Heart right ventricle (tissue), 16 donors: ENCODE data around the gene CCDC90B. TPM values are rescaled to one million over a fixed set of nuclear protein-coding genes. Genes with fewer than 3 reads are reported as not detected.

Source experiments
- ATAC-seq, 8 donors: fragments of 200-7000 bp; cut with Tn5 transposase; one replicate each; pipeline ENCODE4 v1.9.1; 2020; ENCODE audit warnings: mild to moderate bottlenecking in 8 of 8, moderate library complexity in 8 of 8, moderate number of reproducible peaks in 1 of 8
- DNase-seq, 2 donors: peaks; one replicate each; pipeline ENCODE4 v3.0.0-alpha.2; 2020
- H3K27ac ChIP-seq, 10 donors: fragments of 200-600 bp; sonication (generic) in 2 of 10; one replicate each; pipeline versions ENCODE4 v1.5.0 to v1.8.0; 2020 to 2022; ENCODE audit warnings: mild to moderate bottlenecking in 3 of 10
- H3K27me3 ChIP-seq, 7 donors: fragments of 200-600 bp; one replicate each; pipeline ENCODE4 v1.8.0; 2021 to 2022; ENCODE audit warnings: mild to moderate bottlenecking in 2 of 7
- H3K36me3 ChIP-seq, 9 donors: fragments of 200-600 bp; sonication (generic) in 1 of 9; one replicate each; pipeline versions ENCODE4 v1.5.0 to v1.8.0; 2020 to 2022; ENCODE audit warnings: mild to moderate bottlenecking in 2 of 9
- H3K4me1 ChIP-seq, 9 donors: fragments of 200-600 bp; sonication (generic) in 1 of 9; one replicate each; pipeline versions ENCODE4 v1.5.0 to v1.8.0; 2020 to 2022; ENCODE audit warnings: mild to moderate bottlenecking in 4 of 9
- H3K4me3 ChIP-seq, 10 donors: fragments of 200-600 bp; sonication (generic) in 2 of 10; one replicate each; pipeline versions ENCODE4 v1.5.0 to v1.8.0; 2020 to 2022; ENCODE audit warnings: mild to moderate bottlenecking in 7 of 10, moderate library complexity in 2 of 10
- H3K9me3 ChIP-seq, 11 donors: fragments of 200-600 bp in 10 of 11; sonication (generic) in 2 of 11; one replicate each; pipeline versions ENCODE4 v1.5.0 to v1.8.0; 2013 to 2022; ENCODE audit warnings: mild to moderate bottlenecking in 2 of 11, control low read depth in 1 of 11, moderate library complexity in 1 of 11
- WGBS, 2 donors: extraction: QIAGEN DNeasy Blood & Tissue Kit; methylation state at CpG; one replicate each; pipeline ENCODE4 v1.1.7; 2013; ENCODE audit warnings: inconsistent platforms in 1 of 2; 5-methylcytosine and 5-hydroxymethylcytosine counted together
- intact Hi-C, 10 donors: fragments of 100-400 bp; cut with DNase I; formaldehyde crosslinking; loops; one replicate each; pipeline versions ENCODE4 v1.11.1 to v1.14.2; 2022
- polyA plus RNA-seq, 2 donors: library from polyadenylated mRNA; stranded (reverse); fragments of 200-250 nt; gene quantifications; one replicate each; pipeline ENCODE4 v1.2.3, GENCODE V29; 2013
- total RNA-seq, 10 donors: library from RNA; stranded (reverse); fragmentation: NEBNext Ultra II Directional in 3 of 10; extraction: Animal tissue kit (Norgen Biotek cat#: 25700) in 3 of 10; gene quantifications; one replicate each; pipeline versions ENCODE4 v1.2.1 to v1.2.4, GENCODE V29; 2021 to 2023
- TF ChIP-seq, protein P1 (sequence below), 9 donors: fragments of 200-600 bp; sonication (generic) in 2 of 9; IDR thresholded peaks; one replicate each; pipeline versions ENCODE4 v1.5.0 to v1.8.0; 2021 to 2022; ENCODE audit warnings: antibody characterized with exemption in 9 of 9, mild to moderate bottlenecking in 5 of 9, moderate library complexity in 1 of 9
- donor health status: Arrhythmogenic right ventricular cardiomyopathy.
- donor health status: ischemic (EF 13 %, LVEDD 7.1; RV severe dilation, severe dysfunction).
- donor health status: healthy with polysubstance abuse.
- donor health status: DM: no; HTN: yes; CAD: no.
- donor health status: DM: no; HTN: no; CAD: no.
- donor health status: ischemic (EF 25% LVEDD 6.9; RV normal size, moderate dysfunction).
- donor health status: ischemic (EF 25% LVEDD 5.7; RV mildly dilated, moderate dysfunction).
- donor health status: healthy.
- donor health status: DM: yes; HTN: yes; CAD: no.
- donor health status: Ischemic cardiomyopathy.
- donor health status: ischemic (EF 35%, LVEDD 5.7; RV mildly dilated, moderate dysfunction).
- donor health status: nonischemic (EF 11% LVEDD 7.7; RV severe dilation, severe dysfunction).
- donor health status: DM: yes; HTN: yes; CAD: no.
- donor health status: PGD.
- donor health status: ischemic (EF 29% LVEDD 5.4; RV normal size, mild dysfunction).
- donor health status: nonischemic (EF 23%, LVEDD 6.1; RV moderate dilation, normal function).

The CCDC90B gene
- total and polyA plus RNA-seq, 12 donors, result 14.7 to 34.3 (median 27.0) TPM

DNA sequence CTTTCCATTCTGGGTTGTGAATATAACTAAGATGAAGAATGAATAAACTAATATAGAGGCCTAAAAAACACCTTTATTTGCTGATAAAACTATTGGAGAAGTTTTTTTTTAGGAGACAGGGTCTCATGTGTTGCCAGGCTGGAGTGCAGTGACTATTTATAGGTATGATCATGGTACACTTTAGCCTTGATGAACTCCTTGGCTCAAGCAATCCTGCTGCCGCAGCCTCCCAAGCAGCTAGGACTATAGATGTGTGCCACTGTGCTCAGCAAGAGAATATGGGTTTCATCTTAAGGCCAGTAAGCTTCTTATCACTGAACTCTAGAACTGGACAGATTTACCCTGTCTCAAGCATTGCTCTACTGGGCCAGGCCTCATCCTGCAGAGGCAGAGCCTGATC is 26.6 kb downstream of the CCDC90B start:
- H3K27ac ChIP-seq, result peak overlapping the region in 1 of 10 donors; percentile 26
- DNase-seq (no peak), ATAC-seq (peak in 7 of 8 donors; percentile 76 to 94 (median 85))

DNA sequence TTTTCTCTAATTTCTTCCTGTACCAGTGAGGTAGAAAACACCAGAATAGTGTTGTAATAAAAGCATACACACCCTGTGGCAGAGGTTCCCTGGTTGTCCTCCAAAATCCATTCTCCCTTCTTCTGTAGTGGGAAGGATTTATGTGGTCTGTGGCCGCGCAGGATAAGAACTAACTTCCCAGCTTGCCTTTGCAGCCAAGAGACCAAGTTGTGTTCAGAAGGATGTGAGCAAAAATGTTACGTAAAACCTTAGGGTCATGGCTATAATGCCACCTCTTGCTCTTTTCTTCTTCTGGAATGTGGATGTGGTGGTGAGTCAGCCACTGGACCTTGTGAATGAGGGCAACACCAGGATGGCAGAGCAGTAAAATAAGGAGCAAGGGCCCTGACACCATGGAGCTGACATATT is 28.4 kb downstream of the CCDC90B start:
- ATAC-seq (no peak), DNase-seq (no peak)
- intact Hi-C loops, result loop anchor here in 3 of 10 donors (10.0 kb wide), 1 partner anchor 543 kb away; no protein-coding TSS in a partner anchor

More for the DNA sequence above, 26.6 kb downstream of the CCDC90B start:
- peaks cover 0 to 93% (median 16%) of the 10 kb centered on the region in 9 donors for H3K36me3 ChIP-seq
- 50 to 63% methylated on average over 1 of the region's 1 CpG for WGBS, 2 donors
- H3K9me3 ChIP-seq, result no peaks in the 10 kb centered on the region
- TF ChIP-seq, protein P1, sequence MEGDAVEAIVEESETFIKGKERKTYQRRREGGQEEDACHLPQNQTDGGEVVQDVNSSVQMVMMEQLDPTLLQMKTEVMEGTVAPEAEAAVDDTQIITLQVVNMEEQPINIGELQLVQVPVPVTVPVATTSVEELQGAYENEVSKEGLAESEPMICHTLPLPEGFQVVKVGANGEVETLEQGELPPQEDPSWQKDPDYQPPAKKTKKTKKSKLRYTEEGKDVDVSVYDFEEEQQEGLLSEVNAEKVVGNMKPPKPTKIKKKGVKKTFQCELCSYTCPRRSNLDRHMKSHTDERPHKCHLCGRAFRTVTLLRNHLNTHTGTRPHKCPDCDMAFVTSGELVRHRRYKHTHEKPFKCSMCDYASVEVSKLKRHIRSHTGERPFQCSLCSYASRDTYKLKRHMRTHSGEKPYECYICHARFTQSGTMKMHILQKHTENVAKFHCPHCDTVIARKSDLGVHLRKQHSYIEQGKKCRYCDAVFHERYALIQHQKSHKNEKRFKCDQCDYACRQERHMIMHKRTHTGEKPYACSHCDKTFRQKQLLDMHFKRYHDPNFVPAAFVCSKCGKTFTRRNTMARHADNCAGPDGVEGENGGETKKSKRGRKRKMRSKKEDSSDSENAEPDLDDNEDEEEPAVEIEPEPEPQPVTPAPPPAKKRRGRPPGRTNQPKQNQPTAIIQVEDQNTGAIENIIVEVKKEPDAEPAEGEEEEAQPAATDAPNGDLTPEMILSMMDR (IDR thresholded peaks at IDR 0.05), result no peak
- H3K27me3 ChIP-seq, result no peaks in the 10 kb centered on the region
- H3K4me1 ChIP-seq, result peaks cover 0 to 8% (median 0%) of the 10 kb centered on the region in 9 donors
- H3K4me3 ChIP-seq, result no peak overlapping the region
- intact Hi-C loops, result loop anchor here in 3 of 10 donors (10.0 kb wide), 1 partner anchor 545 kb away; no protein-coding TSS in a partner anchor

DNA sequence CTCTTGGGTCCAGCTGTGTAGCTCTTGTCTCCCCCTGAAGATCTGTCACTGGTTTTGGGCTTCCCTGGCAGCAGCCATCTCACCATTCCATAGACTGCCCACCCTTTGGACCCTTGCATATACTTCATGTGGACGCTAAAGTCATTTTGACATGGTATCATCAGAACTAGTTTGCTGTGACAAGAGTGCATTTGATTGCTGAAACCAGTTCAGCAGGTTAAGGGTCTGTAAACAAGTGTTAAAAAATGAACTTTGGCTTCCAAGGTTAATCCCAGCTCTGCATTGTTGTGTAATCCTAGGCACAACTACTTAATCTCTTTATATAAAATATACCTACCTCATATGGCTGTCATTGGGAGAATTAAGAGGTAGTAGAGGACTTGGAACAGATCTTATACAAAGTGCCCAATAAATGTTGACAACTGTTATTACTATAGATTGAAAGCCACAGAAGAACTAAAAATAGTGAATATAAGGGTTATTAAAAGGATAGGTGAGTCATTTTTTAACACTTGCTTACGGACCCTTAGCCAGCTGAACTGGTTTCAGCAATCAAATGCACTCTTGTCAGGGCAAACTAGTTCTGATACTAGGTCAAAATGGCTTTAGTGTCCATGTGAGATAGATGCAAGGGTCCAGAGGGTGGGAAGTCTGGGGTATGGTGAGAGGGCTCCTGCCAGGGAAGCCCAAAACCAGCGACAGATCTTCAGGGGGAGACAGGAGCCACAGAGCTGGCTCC is 29.4 kb downstream of the CCDC90B start:
- no peak overlapping the region for H3K4me3 ChIP-seq
- peaks cover 0 to 75% (median 4%) of the 10 kb centered on the region in 9 donors for H3K36me3 ChIP-seq
- DNase-seq (no peak), ATAC-seq (no peak)
- intact Hi-C loops, result loop anchor here in 3 of 10 donors (10.0 kb wide), 1 partner anchor 542 kb away; no protein-coding TSS in a partner anchor
- peaks cover 0 to 8% (median 0%) of the 10 kb centered on the region in 9 donors for H3K4me1 ChIP-seq
- 61 to 74% methylated on average over 3 of the region's 3 CpGs for WGBS, 2 donors
- TF ChIP-seq, protein P1 (IDR thresholded peaks at IDR 0.05), result no peak
- no peaks in the 10 kb centered on the region for H3K9me3 ChIP-seq
- H3K27me3 ChIP-seq, result no peaks in the 10 kb centered on the region
- H3K27ac ChIP-seq, result no peak overlapping the region

More for the DNA sequence above, 28.4 kb downstream of the CCDC90B start:
- TF ChIP-seq, protein P1 (IDR thresholded peaks at IDR 0.05), result no peak
- Histone ChIP-seq H3K27me3 (no peaks in the 10 kb centered on the region), H3K9me3 (no peaks in the 10 kb centered on the region), H3K27ac (no peak overlapping the region), H3K36me3 (peaks cover 0 to 75% (median 6%) of the 10 kb centered on the region in 9 donors), H3K4me1 (peaks cover 0 to 8% (median 0%) of the 10 kb centered on the region in 9 donors), H3K4me3 (no peak overlapping the region)
- whole genome bisulfite sequencing, 2 donors, result 92 to 98% methylated on average over 3 of the region's 3 CpGs

DNA sequence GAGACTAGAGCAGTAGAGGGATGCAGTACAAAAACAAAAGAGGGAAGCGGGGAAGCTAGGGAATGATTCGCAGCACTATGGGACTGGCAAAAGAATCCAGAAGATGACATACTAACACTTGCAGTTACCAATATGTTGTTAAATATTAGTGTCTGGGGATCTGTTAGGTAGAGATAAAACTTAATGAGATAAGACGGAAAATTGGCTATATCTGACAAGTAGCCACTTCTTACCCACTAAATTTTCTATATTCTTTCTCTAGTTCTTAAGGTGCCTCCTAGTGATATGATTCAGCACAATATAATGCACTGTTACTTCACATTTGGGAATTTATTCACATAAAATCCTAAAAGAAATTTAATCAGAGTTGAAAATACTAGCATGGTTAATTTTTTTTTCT is 30.8 kb downstream of the CCDC90B start:
- intact Hi-C loops, result loop anchor here in 3 of 10 donors (10.0 kb wide), 1 partner anchor 541 kb away; no protein-coding TSS in a partner anchor
- TF ChIP-seq, protein P1 (IDR thresholded peaks at IDR 0.05), result no peak
- no peak overlapping the region for H3K4me3 ChIP-seq
- H3K4me1 ChIP-seq, result peaks cover 0 to 8% (median 0%) of the 10 kb centered on the region in 9 donors
- ATAC-seq, result no peak
- peaks cover 0 to 61% (median 0%) of the 10 kb centered on the region in 9 donors for H3K36me3 ChIP-seq
- 88 to 91% methylated on average over 3 of the region's 3 CpGs for WGBS, 2 donors
- H3K27ac ChIP-seq, result no peak overlapping the region
- H3K9me3 ChIP-seq, result no peaks in the 10 kb centered on the region
- no peaks in the 10 kb centered on the region for H3K27me3 ChIP-seq
- no peak for DNase-seq
